A673 (cell line): Measurements from ENCODE around the gene MYL2.

Source experiments
- CTCF ChIP-seq: fragments of 300-800, 200-600 bp; sonication (generic); conservative IDR thresholded peaks from 2 replicates; pipeline ENCODE4 v1.5.1; 2017; ENCODE audit warnings: low read depth, mild to moderate bottlenecking, antibody characterized with exemption, low read length, moderate library complexity, mixed read lengths
- EZH2 ChIP-seq: fragments of 200-600 bp; sonication (generic); IDR thresholded peaks from 2 replicates; pipeline ENCODE4 v1.6.1; 2017; ENCODE audit warnings: borderline replicate concordance, low read depth, mild to moderate bottlenecking, mixed read lengths, antibody characterized with exemption, low read length; ENCODE audit not compliant: poor library complexity, severe bottlenecking

GRCh38 chr12:110922652-110923051 is 2.3 kb upstream of the MYL2 start:
- TF ChIP-seq CTCF (no peak), EZH2 (no peak)
